ACHN (cell line): Measurements from ENCODE around the gene MBP.

Experiments
- DNase-seq: peaks from one replicate; pipeline ENCODE4 v3.0.0-alpha.2; 2015
- in situ Hi-C: cut with HindIII; loops from 2 replicates; pipeline ENCODE4 v1.10.0; 2017; ENCODE audit warnings: low sequenced_read_pairs, low pct_ligation_motif_present, low pct_unique_long_range_greater_than_20kb

MBP gene

DNA sequence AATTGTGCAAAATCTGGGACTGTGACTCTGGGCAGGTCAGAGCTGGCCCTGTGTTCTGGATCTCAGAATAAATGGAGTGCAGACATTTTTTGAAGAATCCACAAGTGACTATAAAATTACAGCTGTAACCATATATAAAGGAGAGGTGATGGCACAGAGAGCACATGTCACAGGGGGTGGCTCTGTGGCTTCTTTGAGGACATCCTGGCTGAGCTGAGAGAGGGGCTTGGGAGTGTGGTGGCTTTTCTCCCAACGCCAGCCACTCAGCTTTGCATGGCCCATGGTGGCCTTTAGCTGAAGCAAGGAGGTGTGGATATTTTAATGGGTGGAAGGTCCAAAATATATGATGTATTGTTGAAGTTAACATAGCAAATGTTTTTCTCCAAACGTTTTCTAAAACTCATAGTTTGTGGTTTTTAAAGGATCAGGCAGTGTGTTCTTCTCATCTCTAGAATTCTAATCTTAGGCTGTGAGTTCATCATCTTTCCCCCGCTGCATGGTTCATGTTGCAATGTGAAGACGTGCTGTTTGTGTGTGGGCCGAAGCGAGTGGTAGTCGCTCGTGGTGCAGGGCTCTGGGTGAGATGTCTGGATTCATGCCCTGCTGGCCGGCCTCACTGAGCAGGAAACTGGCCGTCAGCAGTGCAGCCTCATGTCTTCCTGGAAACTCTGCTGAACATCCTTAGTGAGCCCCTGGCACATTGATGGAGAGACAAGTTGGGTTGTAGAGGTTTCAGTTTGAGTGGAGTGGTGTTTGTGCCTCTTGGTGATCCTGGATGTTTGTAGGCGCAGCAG is 200.4 kb downstream of the MBP start:
- no peak for DNase-seq
- in situ Hi-C loops = no loop called here

- no peak for DNase-seq
- in situ Hi-C loops = no loop called here
Observed at GRCh38 chr18:76931171-76931570, 201.4 kb downstream of the MBP start.
